Measurements from ENCODE around the gene HAGH. TPM values are rescaled to one million over a fixed set of nuclear protein-coding genes. Genes with fewer than 3 reads are reported as not detected.

The HAGH gene
- total RNA-seq, 2 experiments from 2014 or later: 51.3 to 51.8 TPM

GRCh38 chr16:1858189-1858865, 31.7 kb upstream of the HAGH start:
- Mint-ChIP-seq H3K27ac (no peak overlapping the region), H3K9me3 (no peaks in the 10 kb centered on the region), H3K4me1 (peaks cover 15% of the 10 kb centered on the region), H3K4me3 (no peak overlapping the region), H3K27me3 (peaks cover 35% of the 10 kb centered on the region), H3K36me3 (ENCODE audit: low read depth) (no peaks in the 10 kb centered on the region)
- no peak for DNase-seq
- ChIA-PET CTCF (interaction anchor here (1.1 kb wide), 1 partner anchor 12 kb away, joined by 5 read pairs; no protein-coding TSS in a partner anchor), POLR2A (interaction anchor here (1.2 kb wide), 1 partner anchor 31 kb away, joined by 3 read pairs; the partner anchor contains the start of genes FAHD1 and HAGH)

GRCh38 chr16:1857433-1858097, 30.9 kb upstream of the HAGH start:
- ChIA-PET POLR2A (no interaction called here), CTCF (interaction anchor here (0.8 kb wide), 1 partner anchor 165 kb away, joined by 3 read pairs; no protein-coding TSS in a partner anchor)
- DNase-seq: no peak
- Mint-ChIP-seq H3K27me3 (peaks cover 34% of the 10 kb centered on the region), H3K4me1 (peaks cover 15% of the 10 kb centered on the region), H3K4me3 (no peak overlapping the region), H3K36me3 (ENCODE audit: low read depth) (no peaks in the 10 kb centered on the region), H3K9me3 (no peaks in the 10 kb centered on the region), H3K27ac (no peak overlapping the region)

GRCh38 chr16:1851793-1852192, 25.2 kb upstream of the HAGH start:
- DNase-seq: no peak
- H3K4me3 Mint-ChIP-seq: no peak overlapping the region
- no peak overlapping the region for H3K27ac Mint-ChIP-seq
- H3K4me1 Mint-ChIP-seq: peaks cover 10% of the 10 kb centered on the region
- no peaks in the 10 kb centered on the region for H3K36me3 Mint-ChIP-seq (ENCODE audit: low read depth)
- H3K27me3 Mint-ChIP-seq: peaks cover 5% of the 10 kb centered on the region
- no peaks in the 10 kb centered on the region for H3K9me3 Mint-ChIP-seq
- ChIA-PET POLR2A (no interaction called here), CTCF (no interaction called here)

- POLR2A ChIA-PET: no interaction called here
- CTCF ChIA-PET: no interaction called here
These were observed 24.4 kb upstream of the HAGH start for GRCh38 chr16:1850981-1851380.

GRCh38 chr16:1846416-1846815, 19.8 kb upstream of the HAGH start:
- Mint-ChIP-seq H3K27me3 (peaks cover 11% of the 10 kb centered on the region), H3K36me3 (ENCODE audit: low read depth) (no peaks in the 10 kb centered on the region), H3K4me3 (no peak overlapping the region), H3K4me1 (no peaks in the 10 kb centered on the region), H3K27ac (no peak overlapping the region), H3K9me3 (no peaks in the 10 kb centered on the region)
- CTCF ChIA-PET: no interaction called here
- POLR2A ChIA-PET: interaction anchor here (0.5 kb wide), 1 partner anchor 44 kb away, joined by 3 read pairs; no protein-coding TSS in a partner anchor
- no peak for DNase-seq

More at GRCh38 chr16:1850981-1851380, 24.4 kb upstream of the HAGH start:
- Mint-ChIP-seq H3K27me3 (peaks cover 9% of the 10 kb centered on the region), H3K27ac (no peak overlapping the region), H3K36me3 (ENCODE audit: low read depth) (no peaks in the 10 kb centered on the region), H3K9me3 (no peaks in the 10 kb centered on the region), H3K4me1 (peaks cover 10% of the 10 kb centered on the region), H3K4me3 (no peak overlapping the region)
- no peak for DNase-seq

- ChIA-PET CTCF (no interaction called here), POLR2A (no interaction called here)
- Mint-ChIP-seq H3K4me3 (no peak overlapping the region), H3K4me1 (no peaks in the 10 kb centered on the region), H3K27ac (no peak overlapping the region), H3K27me3 (peaks cover 8% of the 10 kb centered on the region), H3K36me3 (ENCODE audit: low read depth) (no peaks in the 10 kb centered on the region), H3K9me3 (no peaks in the 10 kb centered on the region)
- no peak for DNase-seq
These were observed 19.4 kb upstream of the HAGH start for GRCh38 chr16:1845985-1846384.

- no peak for DNase-seq
- CTCF ChIA-PET: interaction anchor here (1.6 kb wide), 1 partner anchor 11 kb away, joined by 3 read pairs; no protein-coding TSS in a partner anchor
- POLR2A ChIA-PET: interaction anchor here (1.0 kb wide), 1 partner anchor 12 kb away, joined by 3 read pairs; the partner anchor contains the start of gene FAHD1
- Mint-ChIP-seq H3K4me3 (no peak overlapping the region), H3K27me3 (no peaks in the 10 kb centered on the region), H3K36me3 (ENCODE audit: low read depth) (no peaks in the 10 kb centered on the region), H3K27ac (no peak overlapping the region), H3K9me3 (no peaks in the 10 kb centered on the region), H3K4me1 (peaks cover 2% of the 10 kb centered on the region)
These were observed 12.9 kb upstream of the HAGH start for GRCh38 chr16:1839554-1839953.

- CTCF ChIA-PET: no interaction called here
- DNase-seq: no peak
- H3K4me1 Mint-ChIP-seq: peaks cover 4% of the 10 kb centered on the region
- no peaks in the 10 kb centered on the region for H3K9me3 Mint-ChIP-seq
- H3K36me3 Mint-ChIP-seq (ENCODE audit: low read depth): peaks cover 4% of the 10 kb centered on the region
- no peaks in the 10 kb centered on the region for H3K27me3 Mint-ChIP-seq
- H3K4me3 Mint-ChIP-seq: no peak overlapping the region
- H3K27ac Mint-ChIP-seq: no peak overlapping the region
- POLR2A ChIA-PET: no interaction called here
These were observed 7.5 kb upstream of the HAGH start for GRCh38 chr16:1834096-1834495.

GRCh38 chr16:1832838-1833454, 6.3 kb upstream of the HAGH start:
- Mint-ChIP-seq H3K9me3 (no peaks in the 10 kb centered on the region), H3K36me3 (ENCODE audit: low read depth) (peaks cover 4% of the 10 kb centered on the region), H3K4me3 (no peak overlapping the region), H3K27ac (no peak overlapping the region), H3K27me3 (no peaks in the 10 kb centered on the region), H3K4me1 (peaks cover 14% of the 10 kb centered on the region)
- CTCF ChIA-PET: no interaction called here
- no peak for DNase-seq
- POLR2A ChIA-PET: no interaction called here

GRCh38 chr16:1831186-1832075, 4.8 kb upstream of the HAGH start:
- CTCF ChIA-PET: no interaction called here
- peaks cover 22% of the 10 kb centered on the region for H3K4me1 Mint-ChIP-seq
- no peak overlapping the region for H3K27ac Mint-ChIP-seq
- no peaks in the 10 kb centered on the region for H3K27me3 Mint-ChIP-seq
- no peaks in the 10 kb centered on the region for H3K9me3 Mint-ChIP-seq
- H3K4me3 Mint-ChIP-seq: no peak overlapping the region
- POLR2A ChIA-PET: no interaction called here
- peaks cover 4% of the 10 kb centered on the region for H3K36me3 Mint-ChIP-seq (ENCODE audit: low read depth)
- DNase-seq: no peak

GRCh38 chr16:1830213-1830612, 3.6 kb upstream of the HAGH start:
- Mint-ChIP-seq H3K36me3 (ENCODE audit: low read depth) (peaks cover 4% of the 10 kb centered on the region), H3K27me3 (no peaks in the 10 kb centered on the region), H3K4me1 (peaks cover 29% of the 10 kb centered on the region), H3K4me3 (no peak overlapping the region), H3K27ac (no peak overlapping the region), H3K9me3 (no peaks in the 10 kb centered on the region)
- ChIA-PET CTCF (no interaction called here), POLR2A (no interaction called here)
- DNase-seq: no peak

GRCh38 chr16:1828645-1829410, 2.2 kb upstream of the HAGH start:
- POLR2A ChIA-PET: interaction anchor here (1.1 kb wide), 1 partner anchor 9 kb away, joined by 4 read pairs; no protein-coding TSS in a partner anchor
- DNase-seq: no peak
- CTCF ChIA-PET: interaction anchor here (1.1 kb wide), 1 partner anchor 10 kb away, joined by 3 read pairs; no protein-coding TSS in a partner anchor
- Mint-ChIP-seq H3K27me3 (no peaks in the 10 kb centered on the region), H3K27ac (no peak overlapping the region), H3K36me3 (ENCODE audit: low read depth) (peaks cover 4% of the 10 kb centered on the region), H3K9me3 (no peaks in the 10 kb centered on the region), H3K4me1 (peaks cover 42% of the 10 kb centered on the region), H3K4me3 (peak overlapping the region; percentile 14)

Measured in activated CD4-positive, alpha-beta memory T cell treated with anti-CD3 and anti-CD28 coated beads, Interleukin-2, amount 10 ng/mL, durations not matched to agents 7 days and 5 days (primary cell).